Right lobe of liver (tissue), 4 donors: Measurements from ENCODE around the gene AADAT.

Experiments
- POLR2A ChIP-seq: fragments of 450-650 bp; IDR thresholded peaks from one replicate; pipeline ENCODE4 v1.6.1; 2017; ENCODE audit warnings: antibody characterized with exemption, mild to moderate bottlenecking
- TF ChIP-seq, protein P1 (sequence below), 4 donors: fragments of 200-600 bp in 3 of 4; fragments of 450-650 bp in 1 of 4; IDR thresholded peaks; one replicate each; pipeline versions ENCODE4 v1.5.1 to v1.8.0; 2016 to 2022; ENCODE audit warnings: antibody characterized with exemption in 4 of 4, mild to moderate bottlenecking in 2 of 4
- donor health status: DM: no; HTN: no; CAD: no.
- donor health status: DM: no; HTN: no; CAD: no.
- donor health status: DM: no; HTN: yes; CAD: no.

DNA sequence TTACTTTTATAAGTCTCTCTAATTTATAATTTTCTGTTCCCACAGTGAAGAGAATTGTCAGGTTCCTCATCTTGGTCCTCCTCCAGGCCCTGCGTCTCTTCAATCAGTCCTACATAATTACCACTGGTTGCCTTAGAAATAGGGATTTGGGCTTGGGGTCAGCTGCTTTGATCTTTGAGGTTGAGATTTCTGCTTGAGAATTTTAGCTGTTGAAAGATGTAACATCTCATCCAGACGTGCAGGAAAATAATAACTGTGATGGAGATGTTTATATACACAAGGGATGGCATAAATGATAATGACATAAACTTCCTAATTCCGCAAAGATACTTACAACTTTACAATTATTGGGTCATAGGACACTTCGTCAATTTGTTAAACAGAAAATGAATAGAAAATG is 30.3 kb downstream of the AADAT start:
- TF ChIP-seq, protein P1, sequence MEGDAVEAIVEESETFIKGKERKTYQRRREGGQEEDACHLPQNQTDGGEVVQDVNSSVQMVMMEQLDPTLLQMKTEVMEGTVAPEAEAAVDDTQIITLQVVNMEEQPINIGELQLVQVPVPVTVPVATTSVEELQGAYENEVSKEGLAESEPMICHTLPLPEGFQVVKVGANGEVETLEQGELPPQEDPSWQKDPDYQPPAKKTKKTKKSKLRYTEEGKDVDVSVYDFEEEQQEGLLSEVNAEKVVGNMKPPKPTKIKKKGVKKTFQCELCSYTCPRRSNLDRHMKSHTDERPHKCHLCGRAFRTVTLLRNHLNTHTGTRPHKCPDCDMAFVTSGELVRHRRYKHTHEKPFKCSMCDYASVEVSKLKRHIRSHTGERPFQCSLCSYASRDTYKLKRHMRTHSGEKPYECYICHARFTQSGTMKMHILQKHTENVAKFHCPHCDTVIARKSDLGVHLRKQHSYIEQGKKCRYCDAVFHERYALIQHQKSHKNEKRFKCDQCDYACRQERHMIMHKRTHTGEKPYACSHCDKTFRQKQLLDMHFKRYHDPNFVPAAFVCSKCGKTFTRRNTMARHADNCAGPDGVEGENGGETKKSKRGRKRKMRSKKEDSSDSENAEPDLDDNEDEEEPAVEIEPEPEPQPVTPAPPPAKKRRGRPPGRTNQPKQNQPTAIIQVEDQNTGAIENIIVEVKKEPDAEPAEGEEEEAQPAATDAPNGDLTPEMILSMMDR (IDR thresholded peaks at IDR 0.05), result no peak
- TF ChIP-seq POLR2A, result no peak
